Peyer's patch (tissue), 4 donors: ENCODE results near the gene NLGN2.

Experiments used
- POLR2A ChIP-seq, 2 donors: fragments of 450-650 bp; IDR thresholded peaks; one replicate each; pipeline ENCODE4 v1.5.1; 2017; ENCODE audit warnings: antibody characterized with exemption in 2 of 2, mild to moderate bottlenecking in 2 of 2, moderate library complexity in 2 of 2
- TF ChIP-seq, protein P1 (sequence below), 6 experiments: fragments of 450-650 bp in 4 of 6; fragments of 200-600 bp in 2 of 6; sonication (generic) in 1 of 6; IDR thresholded peaks; one replicate each; pipeline ENCODE4 v1.5.1; 2017 to 2019; ENCODE audit warnings: antibody characterized with exemption in 6 of 6, mild to moderate bottlenecking in 3 of 6, moderate library complexity in 1 of 6

DNA sequence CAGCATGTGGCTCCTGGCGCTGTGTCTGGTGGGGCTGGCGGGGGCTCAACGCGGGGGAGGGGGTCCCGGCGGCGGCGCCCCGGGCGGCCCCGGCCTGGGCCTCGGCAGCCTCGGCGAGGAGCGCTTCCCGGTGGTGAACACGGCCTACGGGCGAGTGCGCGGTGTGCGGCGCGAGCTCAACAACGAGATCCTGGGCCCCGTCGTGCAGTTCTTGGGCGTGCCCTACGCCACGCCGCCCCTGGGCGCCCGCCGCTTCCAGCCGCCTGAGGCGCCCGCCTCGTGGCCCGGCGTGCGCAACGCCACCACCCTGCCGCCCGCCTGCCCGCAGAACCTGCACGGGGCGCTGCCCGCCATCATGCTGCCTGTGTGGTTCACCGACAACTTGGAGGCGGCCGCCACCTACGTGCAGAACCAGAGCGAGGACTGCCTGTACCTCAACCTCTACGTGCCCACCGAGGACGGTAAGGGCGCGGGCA is 645 bp downstream of the NLGN2 start:
- TF ChIP-seq, protein P1, sequence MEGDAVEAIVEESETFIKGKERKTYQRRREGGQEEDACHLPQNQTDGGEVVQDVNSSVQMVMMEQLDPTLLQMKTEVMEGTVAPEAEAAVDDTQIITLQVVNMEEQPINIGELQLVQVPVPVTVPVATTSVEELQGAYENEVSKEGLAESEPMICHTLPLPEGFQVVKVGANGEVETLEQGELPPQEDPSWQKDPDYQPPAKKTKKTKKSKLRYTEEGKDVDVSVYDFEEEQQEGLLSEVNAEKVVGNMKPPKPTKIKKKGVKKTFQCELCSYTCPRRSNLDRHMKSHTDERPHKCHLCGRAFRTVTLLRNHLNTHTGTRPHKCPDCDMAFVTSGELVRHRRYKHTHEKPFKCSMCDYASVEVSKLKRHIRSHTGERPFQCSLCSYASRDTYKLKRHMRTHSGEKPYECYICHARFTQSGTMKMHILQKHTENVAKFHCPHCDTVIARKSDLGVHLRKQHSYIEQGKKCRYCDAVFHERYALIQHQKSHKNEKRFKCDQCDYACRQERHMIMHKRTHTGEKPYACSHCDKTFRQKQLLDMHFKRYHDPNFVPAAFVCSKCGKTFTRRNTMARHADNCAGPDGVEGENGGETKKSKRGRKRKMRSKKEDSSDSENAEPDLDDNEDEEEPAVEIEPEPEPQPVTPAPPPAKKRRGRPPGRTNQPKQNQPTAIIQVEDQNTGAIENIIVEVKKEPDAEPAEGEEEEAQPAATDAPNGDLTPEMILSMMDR (IDR thresholded peaks at IDR 0.05), result no peak
- TF ChIP-seq POLR2A (IDR thresholded peaks at IDR 0.05), result no peak
